ENCODE measurements around the gene DMWD.
A peak's percentile ranks its signal among the peaks of the same experiment; 100 is the strongest.

DNA sequence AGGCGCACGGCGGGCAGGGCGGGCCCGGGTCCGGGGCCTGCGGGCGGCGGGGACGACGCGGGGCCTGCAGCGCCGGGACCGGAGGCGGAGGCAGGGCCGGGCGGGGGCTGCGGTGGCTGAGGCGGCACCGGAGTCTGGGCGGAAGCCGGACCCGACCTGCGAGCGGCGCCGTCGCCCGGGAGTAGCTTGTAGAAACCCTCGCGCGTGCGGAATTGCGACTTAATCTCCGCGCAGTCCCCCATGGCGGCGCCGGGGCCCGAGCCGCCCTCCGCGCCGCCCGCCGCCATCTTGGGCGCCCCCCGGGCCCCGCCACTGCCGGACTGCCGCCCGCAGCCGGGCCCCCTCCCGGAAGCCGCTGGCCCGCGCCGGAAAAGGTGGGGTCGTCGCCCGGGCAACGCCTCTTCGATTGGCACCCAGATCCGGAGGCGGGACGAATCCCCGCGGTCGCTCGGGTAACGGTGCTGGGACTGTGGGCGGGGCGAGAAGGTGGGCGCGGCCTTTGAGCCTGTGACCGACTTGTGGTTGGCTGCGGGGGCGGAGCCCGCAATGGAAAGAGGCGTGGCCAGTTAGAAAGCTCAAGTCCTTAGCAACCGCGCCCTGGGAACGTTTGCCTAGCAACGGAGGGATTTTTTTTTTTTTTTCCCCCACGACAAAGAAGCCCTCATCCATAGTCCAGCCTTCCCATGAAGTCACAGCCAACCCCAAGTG is at the start of gene DMWD:
- TF ChIP-seq, protein P1, sequence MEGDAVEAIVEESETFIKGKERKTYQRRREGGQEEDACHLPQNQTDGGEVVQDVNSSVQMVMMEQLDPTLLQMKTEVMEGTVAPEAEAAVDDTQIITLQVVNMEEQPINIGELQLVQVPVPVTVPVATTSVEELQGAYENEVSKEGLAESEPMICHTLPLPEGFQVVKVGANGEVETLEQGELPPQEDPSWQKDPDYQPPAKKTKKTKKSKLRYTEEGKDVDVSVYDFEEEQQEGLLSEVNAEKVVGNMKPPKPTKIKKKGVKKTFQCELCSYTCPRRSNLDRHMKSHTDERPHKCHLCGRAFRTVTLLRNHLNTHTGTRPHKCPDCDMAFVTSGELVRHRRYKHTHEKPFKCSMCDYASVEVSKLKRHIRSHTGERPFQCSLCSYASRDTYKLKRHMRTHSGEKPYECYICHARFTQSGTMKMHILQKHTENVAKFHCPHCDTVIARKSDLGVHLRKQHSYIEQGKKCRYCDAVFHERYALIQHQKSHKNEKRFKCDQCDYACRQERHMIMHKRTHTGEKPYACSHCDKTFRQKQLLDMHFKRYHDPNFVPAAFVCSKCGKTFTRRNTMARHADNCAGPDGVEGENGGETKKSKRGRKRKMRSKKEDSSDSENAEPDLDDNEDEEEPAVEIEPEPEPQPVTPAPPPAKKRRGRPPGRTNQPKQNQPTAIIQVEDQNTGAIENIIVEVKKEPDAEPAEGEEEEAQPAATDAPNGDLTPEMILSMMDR (IDR thresholded peaks at IDR 0.05): peak in 4 of 6 experiments; percentile 4 to 21 (median 14)
- peak in 2 of 4 donors; percentile 54 to 58 for TF ChIP-seq POLR2A (IDR thresholded peaks at IDR 0.05)
